GM20431 (cell line): ENCODE data around the gene MAFG.

Experiments used
- in situ Hi-C: fragments of 300-500 bp; cut with MseI, MboI; formaldehyde crosslinking; loops from one replicate; pipeline ENCODE4 v1.15.0; 2020; ENCODE audit warnings: low sequenced_read_pairs; ENCODE audit not compliant: unreplicated experiment

MAFG gene

GRCh38 chr17:81940538-81941483, 13.3 kb upstream of the MAFG start:
- in situ Hi-C loops, result no loop called here

GRCh38 chr17:81939881-81940385, 12.4 kb upstream of the MAFG start:
- in situ Hi-C loops, result no loop called here

- in situ Hi-C loops, result no loop called here
Observed at GRCh38 chr17:81939218-81939617, 11.7 kb upstream of the MAFG start.

- in situ Hi-C loops, result no loop called here
Observed at GRCh38 chr17:81935709-81936084, 8.2 kb upstream of the MAFG start.

- in situ Hi-C loops, result no loop called here
Observed at GRCh38 chr17:81934850-81935708, 7.5 kb upstream of the MAFG start.

GRCh38 chr17:81934098-81934757, 6.7 kb upstream of the MAFG start:
- in situ Hi-C loops, result no loop called here

- in situ Hi-C loops, result no loop called here
Observed at GRCh38 chr17:81933178-81933699, 5.7 kb upstream of the MAFG start.

- in situ Hi-C loops, result no loop called here
Observed at GRCh38 chr17:81932333-81932983, 4.9 kb upstream of the MAFG start.

- in situ Hi-C loops, result no loop called here
Observed at GRCh38 chr17:81931557-81932332, 4.2 kb upstream of the MAFG start.

- in situ Hi-C loops, result no loop called here
Observed at GRCh38 chr17:81931189-81931556, 3.6 kb upstream of the MAFG start.

GRCh38 chr17:81930142-81931125, 2.9 kb upstream of the MAFG start:
- in situ Hi-C loops, result no loop called here

GRCh38 chr17:81929253-81930141, 2.0 kb upstream of the MAFG start:
- in situ Hi-C loops, result no loop called here

GRCh38 chr17:81928544-81929252, 1.2 kb upstream of the MAFG start:
- in situ Hi-C loops, result no loop called here

- in situ Hi-C loops, result no loop called here
Observed at GRCh38 chr17:81927152-81927652, 333 bp downstream of the MAFG start.

- in situ Hi-C loops, result no loop called here
Observed at GRCh38 chr17:81926451-81927151, 934 bp downstream of the MAFG start.
